GM18867 (cell line): Measurements from ENCODE around the gene MYLK.

Experiments
- ATAC-seq: cut with Tn5 transposase; IDR thresholded peaks from one replicate; pipeline ENCODE4 v1.9.1; 2021; ENCODE audit warnings: mild to moderate bottlenecking, moderate library complexity; ENCODE audit not compliant: unreplicated experiment

Gene MYLK

DNA sequence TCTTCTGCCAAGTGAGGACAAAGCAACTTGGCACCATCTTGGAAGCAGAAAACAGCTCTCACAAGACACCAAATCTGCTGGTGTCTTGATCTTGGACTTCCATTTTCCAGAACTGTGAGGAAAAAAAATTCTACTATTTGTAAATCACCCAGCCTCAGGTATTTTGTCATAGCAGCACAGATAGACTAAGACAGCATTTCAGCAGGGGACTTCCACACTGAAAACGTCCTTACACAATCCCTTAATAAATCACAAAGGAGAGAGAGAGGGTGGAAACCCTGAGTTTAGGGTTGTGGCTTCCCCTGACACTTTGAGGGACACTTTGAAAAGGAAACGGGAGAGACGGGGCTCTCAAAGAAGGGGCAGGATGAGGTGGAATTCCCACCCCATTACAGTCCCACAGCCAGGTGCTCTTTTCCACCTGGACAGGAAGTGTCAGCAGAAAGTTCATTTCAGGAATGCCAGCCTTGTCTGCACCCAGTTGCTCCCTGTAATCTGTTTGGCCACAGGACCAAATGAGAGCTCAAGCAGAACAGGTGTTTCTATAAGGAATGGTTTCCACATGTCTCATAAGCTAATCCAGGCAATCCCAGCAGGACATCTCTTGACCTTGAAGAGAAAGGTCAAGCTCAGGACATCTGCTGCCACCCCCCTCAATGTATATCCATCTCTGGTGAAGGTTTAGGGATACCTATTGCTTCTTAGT is 51.3 kb downstream of the MYLK start:
- no peak for ATAC-seq

GRCh38 chr3:123831420-123831819 is 52.7 kb downstream of the MYLK start:
- no peak for ATAC-seq

- ATAC-seq, result no peak
These were observed 62.2 kb downstream of the MYLK start for GRCh38 chr3:123821920-123822319.

GRCh38 chr3:123819949-123820348 is 64.2 kb downstream of the MYLK start:
- ATAC-seq, result no peak

GRCh38 chr3:123818921-123819429 is 65.2 kb downstream of the MYLK start:
- ATAC-seq, result no peak

DNA sequence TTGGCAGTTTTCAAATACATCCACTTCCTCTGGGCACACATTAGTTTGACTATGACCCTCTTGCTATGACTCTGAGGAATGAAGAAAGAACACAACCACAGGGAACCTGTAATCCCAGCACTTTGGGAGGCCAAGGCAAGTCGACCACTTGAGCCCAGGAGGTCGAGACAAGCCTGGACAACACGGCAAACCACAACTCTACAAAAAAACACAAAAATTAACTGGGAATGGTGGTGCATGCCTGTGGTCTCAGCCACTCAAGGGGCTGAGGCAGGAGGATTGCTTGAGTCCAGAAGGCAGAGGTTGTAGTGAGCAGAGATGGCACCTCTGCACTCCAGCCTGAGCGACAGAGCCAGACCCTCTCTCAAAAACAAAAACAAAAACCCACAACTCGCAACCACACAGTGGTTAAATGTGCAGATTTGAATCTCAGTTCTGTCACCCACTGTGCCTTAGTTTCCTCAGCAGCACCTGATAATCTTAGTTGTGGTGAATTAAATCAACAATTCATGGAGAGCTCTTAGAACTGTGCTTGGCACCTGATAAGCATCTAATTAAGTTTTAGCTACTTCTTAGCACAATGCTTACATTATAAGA is 65.7 kb downstream of the MYLK start:
- no peak for ATAC-seq

DNA sequence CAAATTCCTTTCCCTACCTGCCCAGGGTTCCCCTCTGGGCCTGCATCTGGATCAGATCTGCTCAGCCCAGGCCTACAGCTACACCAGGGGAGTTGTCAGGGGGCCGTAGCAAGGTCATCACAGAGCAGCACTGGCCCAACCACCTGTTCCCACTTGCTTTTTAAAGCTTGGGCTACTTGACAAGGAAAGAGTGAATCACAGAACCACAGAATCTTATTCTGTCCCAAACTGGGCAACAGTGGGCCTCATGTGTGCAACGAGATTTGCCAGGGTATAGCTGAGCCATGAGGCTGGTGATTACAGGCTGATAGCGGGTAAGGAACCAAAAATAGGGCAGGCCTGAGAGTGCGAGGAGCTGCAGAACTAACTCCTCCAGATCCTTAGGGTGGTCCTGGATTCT is 66.7 kb downstream of the MYLK start:
- no peak for ATAC-seq

GRCh38 chr3:123816673-123817207 is 67.4 kb downstream of the MYLK start:
- no peak for ATAC-seq

DNA sequence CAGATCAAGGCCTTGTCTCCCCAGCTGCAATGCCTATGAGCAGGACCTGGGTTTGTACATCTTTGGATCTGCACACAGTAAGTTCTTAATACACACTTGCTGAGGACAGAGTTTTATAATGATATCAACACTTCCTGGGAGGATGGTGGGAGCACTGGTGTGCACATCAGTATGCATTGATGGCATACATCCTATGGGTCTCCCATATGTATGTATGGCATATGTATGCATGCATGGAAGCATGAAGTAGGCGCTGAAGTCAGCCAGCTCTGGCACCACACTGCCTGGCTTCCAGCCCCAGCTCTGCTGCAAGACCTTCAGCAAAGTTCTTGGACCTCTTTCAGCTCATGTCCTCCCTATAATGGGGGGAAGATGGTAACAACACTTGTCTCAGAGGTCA is 68.2 kb downstream of the MYLK start:
- ATAC-seq, result no peak

- no peak for ATAC-seq
These were observed 70.3 kb downstream of the MYLK start for GRCh38 chr3:123813876-123814275.

DNA sequence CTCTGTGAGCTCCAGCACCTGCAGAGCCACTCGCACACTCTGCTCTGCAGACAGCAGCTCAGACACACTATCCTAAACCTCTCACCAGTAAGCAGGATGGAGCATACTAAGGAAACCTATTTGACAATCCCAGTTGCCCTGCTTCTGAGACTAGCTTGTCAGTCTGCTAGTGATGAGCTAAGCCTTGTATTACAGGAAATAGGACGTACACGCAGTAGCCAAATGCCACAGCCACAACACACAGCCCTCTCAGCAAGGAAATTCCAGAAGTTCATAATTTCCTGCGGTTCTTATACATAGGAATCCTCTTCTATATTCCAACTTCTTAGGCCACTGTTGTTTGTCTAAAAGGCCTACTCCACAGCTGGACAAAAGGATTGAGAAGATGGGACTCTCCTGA is 74.5 kb downstream of the MYLK start:
- no peak for ATAC-seq

- ATAC-seq, result no peak
These were observed 75.3 kb downstream of the MYLK start for GRCh38 chr3:123808812-123809211.

- ATAC-seq, result no peak
These were observed 76.3 kb downstream of the MYLK start for GRCh38 chr3:123807820-123808219.

- no peak for ATAC-seq
These were observed 78.6 kb downstream of the MYLK start for GRCh38 chr3:123805504-123805903.

- no peak for ATAC-seq
These were observed 79.0 kb downstream of the MYLK start for GRCh38 chr3:123805101-123805500.

DNA sequence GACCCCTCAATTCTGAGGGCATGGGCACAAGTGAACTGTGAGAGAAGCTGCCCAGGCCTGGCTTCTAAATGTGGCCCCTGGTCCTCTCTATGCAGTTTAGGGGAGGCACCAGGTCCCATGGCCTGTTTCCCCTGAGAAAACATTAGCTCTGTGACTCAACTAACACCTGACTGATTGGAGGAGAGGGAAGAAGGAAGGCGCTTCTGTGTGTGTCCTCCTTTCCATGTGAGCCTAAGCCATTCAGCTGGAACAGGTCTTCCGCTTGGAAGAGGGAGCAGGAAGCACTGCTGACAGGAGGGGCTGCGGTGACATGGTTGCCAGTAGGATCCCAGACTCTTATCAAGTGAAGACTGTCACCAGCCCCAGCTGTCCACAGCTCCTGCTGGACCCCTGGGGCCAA is 79.5 kb downstream of the MYLK start:
- no peak for ATAC-seq

DNA sequence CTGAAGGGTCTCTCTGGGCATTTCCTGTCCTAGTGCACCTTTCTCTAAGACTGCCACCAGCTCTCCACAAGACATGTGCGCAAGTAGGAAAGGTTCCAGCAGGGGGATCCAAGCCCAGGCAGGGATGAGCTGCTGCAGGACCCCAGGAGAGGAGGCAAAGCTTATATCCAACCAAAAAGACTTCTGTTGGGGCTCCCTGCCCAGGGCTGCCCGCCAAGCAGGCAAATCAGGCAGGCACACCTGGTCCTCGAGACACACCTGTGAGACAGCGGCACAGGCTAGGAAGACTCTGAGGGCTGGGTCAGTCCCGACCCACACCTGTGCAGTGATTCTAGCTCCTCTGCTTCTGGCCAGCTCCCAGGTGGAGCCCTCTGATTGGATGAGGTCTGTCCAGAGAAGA is 80.6 kb downstream of the MYLK start:
- ATAC-seq, result no peak

DNA sequence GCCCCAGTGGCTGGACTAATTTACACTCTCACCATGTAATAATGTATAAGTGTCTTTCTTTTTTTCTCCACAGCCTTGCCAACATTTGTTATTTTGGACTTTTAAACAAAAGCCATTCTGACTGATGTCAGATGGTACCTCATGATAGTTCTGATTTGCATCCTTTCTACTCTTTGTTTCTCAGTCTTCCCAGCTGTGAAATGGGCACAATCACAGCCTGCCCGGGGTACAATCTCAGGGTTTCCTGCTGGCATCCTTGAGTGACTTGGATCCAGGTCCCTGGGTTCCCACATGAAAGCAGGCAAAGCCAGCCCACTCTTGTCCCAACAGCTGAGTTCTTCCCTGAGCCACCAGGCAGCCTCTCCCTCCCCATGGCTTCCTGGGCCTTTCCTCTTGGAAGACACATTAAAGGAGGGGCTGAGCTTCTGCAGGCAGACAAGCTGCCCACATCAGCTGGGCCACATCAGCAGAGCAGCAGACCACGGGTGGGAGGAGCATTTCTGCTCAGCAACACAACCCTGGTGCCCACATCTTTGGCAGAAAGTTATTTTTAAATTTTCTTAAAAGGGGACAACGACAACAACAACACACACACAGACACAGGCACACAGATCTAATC is 82.0 kb downstream of the MYLK start:
- ATAC-seq, result no peak

GRCh38 chr3:123801474-123801873 is 82.7 kb downstream of the MYLK start:
- no peak for ATAC-seq

DNA sequence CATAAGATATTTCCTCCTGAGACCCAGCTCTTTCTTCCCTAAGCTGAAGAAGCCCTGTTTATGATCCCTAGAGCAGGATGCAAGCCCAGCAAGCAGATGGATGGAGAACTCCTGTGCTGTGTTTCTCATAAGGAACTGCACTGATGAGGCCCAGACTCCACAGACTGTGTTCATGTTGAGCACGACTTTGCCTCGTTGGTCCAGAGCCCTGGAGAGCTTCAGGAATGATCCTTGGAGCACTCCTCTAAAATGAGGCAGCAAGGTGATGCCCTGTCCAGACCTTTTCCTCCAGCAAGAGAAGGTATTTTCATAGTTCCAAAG is 83.8 kb downstream of the MYLK start:
- no peak for ATAC-seq

DNA sequence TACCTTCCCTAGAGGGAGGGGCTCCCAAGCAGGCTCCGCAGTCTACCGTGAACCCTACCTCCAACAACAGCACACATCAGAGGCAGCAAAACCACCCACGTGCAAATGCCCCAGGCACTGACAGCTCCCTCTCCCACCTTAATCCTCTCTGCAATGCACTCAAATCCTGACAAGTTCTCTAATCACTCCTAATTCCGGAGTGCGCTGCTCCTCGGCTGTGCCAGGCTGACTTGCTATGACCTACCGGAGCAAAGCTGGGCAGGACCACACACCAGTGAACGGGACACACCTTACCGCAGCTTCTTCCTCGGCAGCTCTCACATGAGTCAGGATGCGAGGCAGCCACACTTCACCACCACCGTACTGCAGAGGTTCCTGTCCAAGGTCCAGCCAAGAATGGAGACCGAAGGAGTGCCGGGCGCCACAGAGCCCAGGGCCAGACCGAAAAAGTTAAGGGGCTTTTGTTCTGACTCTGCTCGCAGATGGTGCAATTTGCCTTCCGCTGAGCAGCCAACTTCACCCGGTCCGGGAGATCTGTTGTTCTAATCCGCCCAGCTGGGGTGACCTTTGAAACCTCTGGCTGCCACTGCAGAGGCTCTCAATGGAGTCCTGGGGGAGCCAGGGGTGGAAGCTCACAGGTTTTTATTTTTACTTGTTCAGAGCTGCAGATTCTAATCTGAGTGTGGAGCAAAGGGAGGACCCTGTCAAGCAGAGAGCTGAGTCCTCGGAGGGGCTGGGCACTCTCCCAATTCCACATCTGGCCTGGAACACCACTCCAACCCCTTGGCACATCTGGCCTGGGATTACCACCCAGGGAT is 84.4 kb downstream of the MYLK start:
- no peak for ATAC-seq
